SK-N-DZ (cell line): ENCODE measurements around the gene PCDHGC5.

ENCODE experiments used
- DNase-seq: peaks from one replicate; pipeline ENCODE4 v3.0.0-alpha.2; 2015; ENCODE audit warnings: low spot score

The PCDHGC5 gene

GRCh38 chr5:141490771-141491170 is 1.9 kb downstream of the PCDHGC5 start:
- no peak for DNase-seq

GRCh38 chr5:141491323-141492167 is 2.7 kb downstream of the PCDHGC5 start:
- no peak for DNase-seq

- no peak for DNase-seq
These were observed 3.4 kb downstream of the PCDHGC5 start for GRCh38 chr5:141492168-141492885.

- no peak for DNase-seq
These were observed 4.9 kb downstream of the PCDHGC5 start for GRCh38 chr5:141493500-141494422.

- DNase-seq: no peak
These were observed 6.0 kb downstream of the PCDHGC5 start for GRCh38 chr5:141494761-141495452.

- DNase-seq: no peak
These were observed 6.6 kb downstream of the PCDHGC5 start for GRCh38 chr5:141495453-141495811.

- DNase-seq: no peak
These were observed 7.2 kb downstream of the PCDHGC5 start for GRCh38 chr5:141496038-141496437.

- DNase-seq: no peak
These were observed 12.9 kb downstream of the PCDHGC5 start for GRCh38 chr5:141501761-141502160.

- DNase-seq: no peak
These were observed 14.8 kb downstream of the PCDHGC5 start for GRCh38 chr5:141503681-141504080.

GRCh38 chr5:141504216-141504615 is 15.3 kb downstream of the PCDHGC5 start:
- DNase-seq: no peak

- no peak for DNase-seq
These were observed 17.7 kb downstream of the PCDHGC5 start for GRCh38 chr5:141506381-141507155.

GRCh38 chr5:141507387-141508091 is 18.7 kb downstream of the PCDHGC5 start:
- no peak for DNase-seq

- DNase-seq: no peak
These were observed 19.5 kb downstream of the PCDHGC5 start for GRCh38 chr5:141508440-141508797.

GRCh38 chr5:141508798-141509611 is 20.1 kb downstream of the PCDHGC5 start:
- DNase-seq: peak; percentile 71

- DNase-seq: no peak
These were observed 21.3 kb downstream of the PCDHGC5 start for GRCh38 chr5:141510160-141510559.

- no peak for DNase-seq
These were observed 22.1 kb downstream of the PCDHGC5 start for GRCh38 chr5:141510850-141511601.

- DNase-seq: no peak
These were observed 23.0 kb downstream of the PCDHGC5 start for GRCh38 chr5:141511771-141512325.

- peak; percentile 42 for DNase-seq
These were observed 23.6 kb downstream of the PCDHGC5 start for GRCh38 chr5:141512390-141512910.
